ENCODE data around the gene SMPDL3B. TPM values are rescaled to one million over a fixed set of nuclear protein-coding genes. Genes with fewer than 3 reads are reported as not detected.

Gene SMPDL3B
- total and polyA plus RNA-seq, 2 of the 13 experiments (the other 11 are each of a cell fraction or from before 2014, with no cell fraction given), result 0.29 to 1.3 TPM

DNA sequence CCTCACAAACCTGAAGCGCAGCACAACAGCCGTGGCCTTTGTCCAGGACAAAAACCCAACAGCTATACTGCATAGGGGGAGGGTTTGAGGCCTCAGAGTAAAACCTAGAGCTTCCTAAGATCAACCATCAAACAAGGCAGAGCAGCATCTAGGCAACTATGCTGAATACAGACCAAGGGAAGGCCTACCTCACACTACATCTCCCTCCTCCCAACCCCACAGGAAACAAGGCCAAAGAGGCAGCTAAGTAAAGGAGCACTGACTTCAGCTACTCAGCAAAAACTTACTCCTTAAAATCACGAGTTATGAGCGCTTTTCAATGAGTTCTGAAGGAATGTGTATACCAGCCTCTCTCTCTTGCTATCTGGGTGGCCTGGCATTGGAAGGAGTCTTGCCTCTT, 37.3 kb downstream of the SMPDL3B start (continued):
- TF ChIP-seq, protein P1, sequence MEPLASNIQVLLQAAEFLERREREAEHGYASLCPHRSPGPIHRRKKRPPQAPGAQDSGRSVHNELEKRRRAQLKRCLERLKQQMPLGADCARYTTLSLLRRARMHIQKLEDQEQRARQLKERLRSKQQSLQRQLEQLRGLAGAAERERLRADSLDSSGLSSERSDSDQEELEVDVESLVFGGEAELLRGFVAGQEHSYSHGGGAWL (CRISPR knock-in tag; IDR thresholded peaks at IDR 0.05), result no peak

DNA sequence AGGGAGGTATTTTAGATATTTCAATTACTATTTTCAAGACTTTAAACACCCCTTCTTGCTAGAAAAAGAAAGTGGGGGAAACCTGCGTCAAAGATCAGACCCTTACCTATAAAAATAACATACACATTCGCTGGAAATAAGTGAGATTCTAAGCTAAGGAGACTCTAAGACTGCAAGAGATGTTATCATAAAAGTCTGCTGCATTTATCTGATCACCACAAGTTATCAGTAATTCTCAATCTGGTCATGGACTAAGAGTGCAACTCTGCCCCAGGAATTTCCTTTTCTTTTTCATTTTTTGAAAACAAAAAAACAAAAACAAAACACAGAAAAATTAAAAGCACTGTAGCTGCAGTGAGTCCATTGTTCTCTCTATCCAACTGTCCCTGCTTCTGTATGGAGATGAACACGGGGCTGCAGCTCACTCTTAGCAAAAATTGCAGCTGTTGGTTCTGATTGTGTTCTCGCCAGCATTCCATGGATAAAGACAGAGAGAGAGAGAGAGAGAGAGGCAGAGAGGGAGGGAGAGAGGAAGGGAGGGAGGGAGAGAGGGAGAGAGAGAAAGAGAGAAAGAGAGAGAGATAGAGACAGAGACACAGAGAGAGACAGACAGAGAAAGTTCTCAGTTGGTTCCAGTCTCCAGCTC, 39.1 kb downstream of the SMPDL3B start:
- intact Hi-C loops (cut with micrococcal nuclease; ENCODE audit: unreplicated experiment), result no loop called here
- no peak overlapping the region for H3K27ac ChIP-seq (ENCODE audit: extremely low read length, insufficient read depth, low read length)
- no peaks in the 10 kb centered on the region for H3K9me3 ChIP-seq (ENCODE audit: low read length)
- ChIA-PET POLR2A (interaction anchor here (0.6 kb wide), 1 partner anchor 270 kb away, joined by 3 read pairs; no protein-coding TSS in a partner anchor), CTCF (ENCODE audit: low intra/inter-chr PET ratio, low total read pairs) (no interaction called here)
- DNase-seq (ENCODE audit: low spot score), result no peak
- H3K4me1 ChIP-seq (ENCODE audit: insufficient read depth, low read length), result peaks cover 11% of the 10 kb centered on the region; the same call in 1 of the 2 replicates
- BruUV-seq (replicated peaks), result TSS peak; percentile 44
- TF ChIP-seq SRSF1 (optimal IDR thresholded peaks at IDR 0.05; ENCODE audit: low read depth, low read length), result no peak
- no peak for TF ChIP-seq ISX (CRISPR knock-in tag; conservative IDR thresholded peaks at IDR 0.05)
- no peak for TF ChIP-seq SSRP1 (CRISPR knock-in tag; IDR thresholded peaks at IDR 0.05)
- TF ChIP-seq ZKSCAN5 (CRISPR knock-in tag; IDR thresholded peaks at IDR 0.05), result no peak
- no peak for TF ChIP-seq ZNF280D (CRISPR knock-in tag; IDR thresholded peaks at IDR 0.05)
- WGBS (ENCODE audit: low lambda C conversion rate), result 92% methylated on average over 4 of the region's 4 CpGs
- H3K79me2 ChIP-seq (ENCODE audit: insufficient read depth, low read length), result no peaks in the 10 kb centered on the region
- peaks cover 5 to 10% of the 10 kb centered on the region in 2 experiments; a peak in 3 of 5 replicates for H3K36me3 ChIP-seq (replicated peaks in 1 of 2; ENCODE audit: control insufficient read depth in 1 of 2, insufficient read depth in 2 of 2, low read length in 2 of 2)
- in situ Hi-C loops (cut with HindIII; ENCODE audit: extremely low pct_ligation_motif_present, low pct_unique_long_range_greater_than_20kb), result no loop called here
- H3K4me2 ChIP-seq (ENCODE audit: low read depth, low read length), result no peak overlapping the region
- no peak overlapping the region for H3K9ac ChIP-seq (ENCODE audit: insufficient read depth, low read depth, low read length)
- ATAC-seq, result no peak
- no peaks in the 10 kb centered on the region for H4K20me1 ChIP-seq (ENCODE audit: insufficient read depth, low read length)
- H3K4me3 ChIP-seq (replicated peaks in 1 of 3; ENCODE audit: insufficient read depth in 1 of 3, low read depth in 2 of 3, low read length in 3 of 3), result no peak overlapping the region
- FAIRE-seq, result no peak
- H2AFZ ChIP-seq (ENCODE audit: low read length), result no peak overlapping the region
- no peaks in the 10 kb centered on the region for H3K27me3 ChIP-seq (ENCODE audit: control insufficient read depth in 1 of 2, insufficient read depth in 2 of 2, low read length in 2 of 2)
